Measurements from ENCODE around the gene PTER.

- TF ChIP-seq CREB1 (IDR thresholded peaks at IDR 0.05), result no peak
- no peak for TF ChIP-seq CREB1 (CRISPR knock-in tag; IDR thresholded peaks at IDR 0.05)
- no peak for TF ChIP-seq ETV6 (IDR thresholded peaks at IDR 0.05; ENCODE audit: borderline replicate concordance in 1 of 2, low read depth in 2 of 2, low read length in 1 of 2)
- TF ChIP-seq ETV6 (CRISPR knock-in tag; IDR thresholded peaks at IDR 0.05; ENCODE audit: borderline replicate concordance), result no peak
- no peak for TF ChIP-seq ARNT (IDR thresholded peaks at IDR 0.05)
- TF ChIP-seq GATA2 (CRISPR knock-in tag; IDR thresholded peaks at IDR 0.05), result no peak
- no peak for TF ChIP-seq ZBTB1 (CRISPR knock-in tag; IDR thresholded peaks at IDR 0.05; ENCODE audit: borderline replicate concordance, low read depth)
- TF ChIP-seq BRCA1 (IDR thresholded peaks at IDR 0.05), result no peak
- no peak for TF ChIP-seq BRCA1 (CRISPR knock-in tag; IDR thresholded peaks at IDR 0.05)
- TF ChIP-seq NFYB (IDR thresholded peaks at IDR 0.05; ENCODE audit: extremely low read depth, insufficient read length), result no peak
- TF ChIP-seq, protein P1, sequence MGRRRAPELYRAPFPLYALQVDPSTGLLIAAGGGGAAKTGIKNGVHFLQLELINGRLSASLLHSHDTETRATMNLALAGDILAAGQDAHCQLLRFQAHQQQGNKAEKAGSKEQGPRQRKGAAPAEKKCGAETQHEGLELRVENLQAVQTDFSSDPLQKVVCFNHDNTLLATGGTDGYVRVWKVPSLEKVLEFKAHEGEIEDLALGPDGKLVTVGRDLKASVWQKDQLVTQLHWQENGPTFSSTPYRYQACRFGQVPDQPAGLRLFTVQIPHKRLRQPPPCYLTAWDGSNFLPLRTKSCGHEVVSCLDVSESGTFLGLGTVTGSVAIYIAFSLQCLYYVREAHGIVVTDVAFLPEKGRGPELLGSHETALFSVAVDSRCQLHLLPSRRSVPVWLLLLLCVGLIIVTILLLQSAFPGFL (CRISPR knock-in tag; IDR thresholded peaks at IDR 0.05), result no peak
- TF ChIP-seq, protein P2, sequence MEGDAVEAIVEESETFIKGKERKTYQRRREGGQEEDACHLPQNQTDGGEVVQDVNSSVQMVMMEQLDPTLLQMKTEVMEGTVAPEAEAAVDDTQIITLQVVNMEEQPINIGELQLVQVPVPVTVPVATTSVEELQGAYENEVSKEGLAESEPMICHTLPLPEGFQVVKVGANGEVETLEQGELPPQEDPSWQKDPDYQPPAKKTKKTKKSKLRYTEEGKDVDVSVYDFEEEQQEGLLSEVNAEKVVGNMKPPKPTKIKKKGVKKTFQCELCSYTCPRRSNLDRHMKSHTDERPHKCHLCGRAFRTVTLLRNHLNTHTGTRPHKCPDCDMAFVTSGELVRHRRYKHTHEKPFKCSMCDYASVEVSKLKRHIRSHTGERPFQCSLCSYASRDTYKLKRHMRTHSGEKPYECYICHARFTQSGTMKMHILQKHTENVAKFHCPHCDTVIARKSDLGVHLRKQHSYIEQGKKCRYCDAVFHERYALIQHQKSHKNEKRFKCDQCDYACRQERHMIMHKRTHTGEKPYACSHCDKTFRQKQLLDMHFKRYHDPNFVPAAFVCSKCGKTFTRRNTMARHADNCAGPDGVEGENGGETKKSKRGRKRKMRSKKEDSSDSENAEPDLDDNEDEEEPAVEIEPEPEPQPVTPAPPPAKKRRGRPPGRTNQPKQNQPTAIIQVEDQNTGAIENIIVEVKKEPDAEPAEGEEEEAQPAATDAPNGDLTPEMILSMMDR (IDR thresholded peaks at IDR 0.05 in 2 of 3, conservative IDR thresholded peaks at IDR 0.05 in 1 of 3; ENCODE audit: insufficient read depth in 2 of 3, low read depth in 1 of 3, low read length in 3 of 3), result no peak
- no peak for TF ChIP-seq POLR2A (conservative IDR thresholded peaks at IDR 0.05)
- no peak for TF ChIP-seq RAD21 (CRISPR knock-in tag; conservative IDR thresholded peaks at IDR 0.05 in 1 of 2, IDR thresholded peaks at IDR 0.05 in 1 of 2)
- TF ChIP-seq TBP (optimal IDR thresholded peaks at IDR 0.05; ENCODE audit: low read depth, low read length), result no peak
Measured at GRCh38 chr10:16445770-16446469, 9.1 kb downstream of the PTER start.

Data from K562 (cell line).